NT2/D1 (cell line): ENCODE measurements around the gene TUT4.

Experiments used
- SUZ12 ChIP-seq: IDR thresholded peaks from 2 replicates; pipeline ENCODE4 v1.6.1; 2011; ENCODE audit not compliant: insufficient read length, insufficient read depth; ENCODE audit errors: extremely low read depth
- ZNF274 ChIP-seq: IDR thresholded peaks from 2 replicates; pipeline ENCODE4 v1.6.1; 2011; ENCODE audit warnings: mild to moderate bottlenecking, low read depth, low read length

- TF ChIP-seq SUZ12 (no peak), ZNF274 (no peak)
Observed at GRCh38 chr1:52579415-52579814, 26.5 kb upstream of the TUT4 start.
